GM21381 (cell line): ENCODE data around the gene IDI1.
"Not testable (repeated sequence)": the region's sequence is repeated elsewhere in the genome, so short reads cannot be mapped to it uniquely, and the experiment has no call there.

ENCODE experiments used
- ATAC-seq: cut with Tn5 transposase; IDR thresholded peaks from one replicate; pipeline ENCODE4 v1.9.1; 2021; ENCODE audit warnings: mild to moderate bottlenecking, moderate library complexity; ENCODE audit not compliant: unreplicated experiment

Gene IDI1

GRCh38 chr10:1036341-1036791 is 12.6 kb downstream of the IDI1 start:
- ATAC-seq = peak; percentile 67

- ATAC-seq = no peak
Observed at GRCh38 chr10:1035201-1035600, 13.7 kb downstream of the IDI1 start.

- ATAC-seq = no peak
Observed at GRCh38 chr10:1034758-1035157, 14.2 kb downstream of the IDI1 start.

- no peak for ATAC-seq
Observed at GRCh38 chr10:1033601-1034000, 15.3 kb downstream of the IDI1 start.

GRCh38 chr10:1029838-1030237 is 19.1 kb downstream of the IDI1 start:
- no peak for ATAC-seq

GRCh38 chr10:1026578-1026977 is 22.3 kb downstream of the IDI1 start:
- ATAC-seq = no peak

- no peak for ATAC-seq
Observed at GRCh38 chr10:1025683-1026082, 23.2 kb downstream of the IDI1 start, which contains the start of gene IDI2. Gene IDI2 (minus strand): TSS chr10:1025859. CDS start chr10:1024723, 1,136 bp downstream.

- no peak for ATAC-seq
Observed at GRCh38 chr10:1024103-1024502, 24.8 kb downstream of the IDI1 start.

GRCh38 chr10:1022413-1022812 is 26.5 kb downstream of the IDI1 start:
- no peak for ATAC-seq

GRCh38 chr10:1020958-1021357 is 28.0 kb downstream of the IDI1 start:
- no peak for ATAC-seq

- no peak for ATAC-seq
Observed at GRCh38 chr10:1020460-1020859, 28.5 kb downstream of the IDI1 start.

GRCh38 chr10:1019362-1019761 is 29.6 kb downstream of the IDI1 start:
- ATAC-seq = no peak

GRCh38 chr10:1015688-1016087 is 33.2 kb downstream of the IDI1 start:
- ATAC-seq = no peak

GRCh38 chr10:1011696-1012095 is 37.2 kb downstream of the IDI1 start:
- ATAC-seq = no peak

- no peak for ATAC-seq
Observed at GRCh38 chr10:1010703-1011102, 38.2 kb downstream of the IDI1 start.

- not testable (repeated sequence) for ATAC-seq
Observed at GRCh38 chr10:1009947-1010346, 39.0 kb downstream of the IDI1 start.

GRCh38 chr10:1009071-1009494 is 39.8 kb downstream of the IDI1 start:
- no peak for ATAC-seq

- no peak for ATAC-seq
Observed at GRCh38 chr10:1007583-1007982, 41.3 kb downstream of the IDI1 start.

GRCh38 chr10:1006573-1006972 is 42.3 kb downstream of the IDI1 start:
- ATAC-seq = no peak

- ATAC-seq = no peak
Observed at GRCh38 chr10:1003884-1004670, 44.8 kb downstream of the IDI1 start.

- no peak for ATAC-seq
Observed at GRCh38 chr10:1002425-1003006, 46.4 kb downstream of the IDI1 start.

GRCh38 chr10:997266-998022 is 51.5 kb downstream of the IDI1 start:
- no peak for ATAC-seq
